DOHH2 (cell line): Measurements from ENCODE around the gene SSH2.

Source experiments
- H3F3A ChIP-seq: fragments of 200-600 bp; sonication (generic), shearing (Covaris generic); 2 replicates; pipeline ENCODE4 v1.6.0; 2016; ENCODE audit warnings: antibody characterized with exemption, mild to moderate bottlenecking; ENCODE audit not compliant: control insufficient read depth, insufficient read depth
- H3K27ac ChIP-seq: fragments of 200-600 bp; sonication (generic); 2 replicates; pipeline ENCODE4 v1.5.1; 2014; ENCODE audit warnings: low read depth, mild to moderate bottlenecking, low read length, moderate library complexity
- H3K27me3 ChIP-seq: fragments of 200-600 bp; sonication (generic); 2 replicates; pipeline ENCODE4 v1.6.1; 2014; ENCODE audit warnings: mild to moderate bottlenecking, low read length, mixed read lengths; ENCODE audit not compliant: control insufficient read depth
- H3K36me3 ChIP-seq: fragments of 200-600 bp; sonication (generic); 2 replicates; pipeline ENCODE4 v1.6.1; 2014; ENCODE audit warnings: mild to moderate bottlenecking, low read length, moderate library complexity, mixed read lengths; ENCODE audit not compliant: control insufficient read depth
- H3K4me1 ChIP-seq: fragments of 200-600 bp; sonication (generic); 2 replicates; pipeline ENCODE4 v1.6.1; 2014; ENCODE audit warnings: mild to moderate bottlenecking, low read length, mixed read lengths; ENCODE audit not compliant: control insufficient read depth
- H3K4me2 ChIP-seq: fragments of 200-600 bp; sonication (generic); 2 replicates; pipeline ENCODE4 v1.6.0; 2014; ENCODE audit warnings: mild to moderate bottlenecking, low read length, moderate library complexity
- H3K4me3 ChIP-seq: fragments of 200-600 bp; sonication (generic); 2 replicates; pipeline ENCODE4 v1.5.1; 2014; ENCODE audit warnings: mild to moderate bottlenecking, low read length, mixed read lengths
- H3K79me2 ChIP-seq: fragments of 200-600 bp; sonication (generic); 2 replicates; pipeline ENCODE4 v1.6.1; 2014; ENCODE audit warnings: mild to moderate bottlenecking, low read length, mixed read lengths; ENCODE audit not compliant: control insufficient read depth
- H3K9me2 ChIP-seq: fragments of 200-600 bp; sonication (generic); replicated peaks from 2 replicates; pipeline ENCODE4 v1.6.1; 2014; ENCODE audit warnings: mild to moderate bottlenecking, low read length, mixed read lengths; ENCODE audit not compliant: control insufficient read depth
- H3K9me3 ChIP-seq: fragments of 200-600 bp; sonication (generic); 2 replicates; pipeline ENCODE4 v1.6.1; 2014; ENCODE audit warnings: antibody characterized with exemption, low read length, mixed read lengths; ENCODE audit not compliant: control insufficient read depth, insufficient read depth
- H4K20me1 ChIP-seq: fragments of 200-600 bp; sonication (generic); 2 replicates; pipeline ENCODE4 v1.6.0; 2014; ENCODE audit warnings: low read depth, mild to moderate bottlenecking, antibody characterized with exemption, low read length, moderate library complexity; ENCODE audit not compliant: control insufficient read depth, insufficient read depth
- EZH2phosphoT487 ChIP-seq: fragments of 200-600 bp; sonication (generic); IDR thresholded peaks from 2 replicates; pipeline ENCODE4 v1.6.1; 2017; ENCODE audit warnings: borderline replicate concordance, mild to moderate bottlenecking, antibody characterized with exemption, low read length, moderate library complexity, mixed read lengths
- TF ChIP-seq, protein P1 (sequence below): fragments of 200-600 bp; sonication (generic); IDR thresholded peaks from one replicate; pipeline ENCODE4 v1.5.1; 2014; ENCODE audit warnings: antibody characterized with exemption, mild to moderate bottlenecking, low read depth, low read length; ENCODE audit not compliant: poor library complexity, severe bottlenecking

Gene SSH2

DNA sequence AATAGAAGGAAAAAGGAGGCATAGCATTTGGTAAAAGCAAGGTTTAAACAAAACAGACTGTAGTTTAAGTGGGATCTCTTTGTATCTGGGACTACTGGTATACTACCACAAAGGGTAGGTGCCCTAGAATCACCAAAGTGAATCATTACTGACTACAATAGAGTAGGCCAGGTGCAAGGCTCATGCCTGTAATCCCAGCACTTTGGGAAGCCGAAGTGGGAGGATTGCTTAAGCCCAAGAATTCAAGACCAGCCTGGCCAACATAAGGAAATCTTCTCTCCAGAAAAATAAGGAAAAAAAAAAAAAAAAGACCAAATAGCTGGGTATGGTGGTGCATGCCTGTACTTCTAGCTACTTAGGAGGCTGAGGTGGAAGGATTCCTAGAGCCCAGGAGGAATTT lies 246.5 kb downstream of the SSH2 start:
- Histone ChIP-seq H3K79me2 (no peaks in the 10 kb centered on the region), H3K4me1 (peaks cover 24% of the 10 kb centered on the region), H3K36me3 (peaks cover 25% of the 10 kb centered on the region), H3K27ac (no peak overlapping the region), H4K20me1 (no peaks in the 10 kb centered on the region), H3K4me2 (no peak overlapping the region), H3F3A (peaks cover 14% of the 10 kb centered on the region), H3K9me3 (no peaks in the 10 kb centered on the region), H3K27me3 (no peaks in the 10 kb centered on the region), H3K4me3 (no peak overlapping the region), H3K9me2 (no peaks in the 10 kb centered on the region)
- TF ChIP-seq, protein P1, sequence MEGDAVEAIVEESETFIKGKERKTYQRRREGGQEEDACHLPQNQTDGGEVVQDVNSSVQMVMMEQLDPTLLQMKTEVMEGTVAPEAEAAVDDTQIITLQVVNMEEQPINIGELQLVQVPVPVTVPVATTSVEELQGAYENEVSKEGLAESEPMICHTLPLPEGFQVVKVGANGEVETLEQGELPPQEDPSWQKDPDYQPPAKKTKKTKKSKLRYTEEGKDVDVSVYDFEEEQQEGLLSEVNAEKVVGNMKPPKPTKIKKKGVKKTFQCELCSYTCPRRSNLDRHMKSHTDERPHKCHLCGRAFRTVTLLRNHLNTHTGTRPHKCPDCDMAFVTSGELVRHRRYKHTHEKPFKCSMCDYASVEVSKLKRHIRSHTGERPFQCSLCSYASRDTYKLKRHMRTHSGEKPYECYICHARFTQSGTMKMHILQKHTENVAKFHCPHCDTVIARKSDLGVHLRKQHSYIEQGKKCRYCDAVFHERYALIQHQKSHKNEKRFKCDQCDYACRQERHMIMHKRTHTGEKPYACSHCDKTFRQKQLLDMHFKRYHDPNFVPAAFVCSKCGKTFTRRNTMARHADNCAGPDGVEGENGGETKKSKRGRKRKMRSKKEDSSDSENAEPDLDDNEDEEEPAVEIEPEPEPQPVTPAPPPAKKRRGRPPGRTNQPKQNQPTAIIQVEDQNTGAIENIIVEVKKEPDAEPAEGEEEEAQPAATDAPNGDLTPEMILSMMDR = no peak
- no peak for TF ChIP-seq EZH2phosphoT487

DNA sequence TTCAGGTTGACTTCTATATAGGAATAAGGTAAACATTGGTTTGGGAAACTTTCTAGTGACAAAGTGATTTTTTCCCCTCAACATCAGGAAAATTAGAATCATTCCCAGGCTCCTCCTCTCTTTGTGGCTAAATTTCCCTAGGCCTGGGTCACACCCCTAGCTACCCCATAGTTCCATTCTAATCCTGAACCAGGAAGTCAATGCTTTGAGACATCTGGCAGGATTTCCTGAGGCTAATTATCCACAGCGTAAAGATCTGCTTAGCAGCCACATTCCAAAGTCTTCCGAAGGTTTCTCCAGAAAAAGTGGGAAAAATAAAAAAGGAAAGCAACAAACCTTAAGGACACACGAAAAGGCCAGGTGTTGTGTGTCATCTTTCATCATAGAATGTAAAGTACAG lies 247.0 kb downstream of the SSH2 start:
- Histone ChIP-seq H3K36me3 (peaks cover 25% of the 10 kb centered on the region), H4K20me1 (no peaks in the 10 kb centered on the region), H3K9me3 (no peaks in the 10 kb centered on the region), H3K4me2 (peak overlapping the region; percentile 57), H3K27ac (no peak overlapping the region), H3K4me3 (peak overlapping the region; percentile 37; the same call in 1 of the 2 replicates), H3K27me3 (no peaks in the 10 kb centered on the region), H3K9me2 (no peaks in the 10 kb centered on the region), H3K4me1 (peaks cover 24% of the 10 kb centered on the region), H3F3A (peaks cover 14% of the 10 kb centered on the region), H3K79me2 (no peaks in the 10 kb centered on the region)
- TF ChIP-seq, protein P1 = no peak

DNA sequence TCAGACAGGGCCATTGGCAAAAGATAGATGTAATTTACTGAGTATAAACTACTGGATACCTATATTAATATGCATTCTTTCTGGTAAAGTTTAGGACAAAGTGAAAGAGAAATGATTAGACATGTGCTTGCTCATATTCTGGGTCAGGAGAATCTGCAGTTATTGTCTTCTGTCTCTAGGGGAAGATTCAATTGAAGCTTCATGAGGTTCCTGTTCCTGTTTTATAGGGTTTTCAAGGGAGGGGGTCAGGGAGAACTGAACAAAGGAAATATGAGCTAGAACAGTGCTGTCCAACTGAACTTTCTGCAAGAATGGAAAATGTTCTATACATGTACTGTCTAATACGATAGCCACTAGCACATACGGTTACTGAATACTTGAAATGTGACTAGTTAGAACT lies 248.0 kb downstream of the SSH2 start:
- H3K4me2 ChIP-seq = peak overlapping the region; percentile 57
- H3F3A ChIP-seq = peaks cover 14% of the 10 kb centered on the region
- peak overlapping the region; percentile 46 for H3K27ac ChIP-seq
- H3K36me3 ChIP-seq = peaks cover 31% of the 10 kb centered on the region
- H3K4me3 ChIP-seq = peak overlapping the region; percentile 37
- no peaks in the 10 kb centered on the region for H3K27me3 ChIP-seq
- no peaks in the 10 kb centered on the region for H3K9me3 ChIP-seq
- peaks cover 28% of the 10 kb centered on the region for H3K4me1 ChIP-seq
- TF ChIP-seq EZH2phosphoT487 = no peak
- TF ChIP-seq, protein P1 = peak; percentile 46
- no peaks in the 10 kb centered on the region for H4K20me1 ChIP-seq
- H3K79me2 ChIP-seq = no peaks in the 10 kb centered on the region
- H3K9me2 ChIP-seq = no peaks in the 10 kb centered on the region

DNA sequence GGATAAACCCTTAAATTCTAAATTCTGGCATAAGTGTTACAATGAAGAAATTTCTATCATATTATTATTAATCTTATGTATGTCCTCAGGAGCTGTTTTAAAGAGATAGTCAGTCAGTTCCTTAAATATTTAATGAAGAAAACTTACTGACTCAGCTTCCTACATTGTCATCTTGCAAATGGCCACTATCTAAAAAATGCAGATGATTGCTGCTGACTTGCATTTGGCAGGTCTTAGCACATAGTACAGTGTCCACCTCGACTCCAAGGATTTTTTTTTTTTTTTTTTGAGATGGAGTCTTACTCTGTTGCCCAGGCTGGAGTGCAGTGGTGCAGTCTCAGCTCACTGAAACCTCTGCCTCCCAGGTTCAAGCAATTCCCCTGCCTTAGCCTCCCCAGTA lies 252.2 kb downstream of the SSH2 start:
- no peak overlapping the region for H3K4me2 ChIP-seq
- H3K27me3 ChIP-seq = no peaks in the 10 kb centered on the region
- no peaks in the 10 kb centered on the region for H3K79me2 ChIP-seq
- no peaks in the 10 kb centered on the region for H3K9me3 ChIP-seq
- H3K27ac ChIP-seq = no peak overlapping the region
- TF ChIP-seq EZH2phosphoT487 = no peak
- TF ChIP-seq, protein P1 = no peak
- H3K4me1 ChIP-seq = peaks cover 37% of the 10 kb centered on the region
- peaks cover 46% of the 10 kb centered on the region for H3K36me3 ChIP-seq
- no peaks in the 10 kb centered on the region for H4K20me1 ChIP-seq
- H3K9me2 ChIP-seq = no peaks in the 10 kb centered on the region
- H3K4me3 ChIP-seq = no peak overlapping the region
- no peaks in the 10 kb centered on the region for H3F3A ChIP-seq
